Astrocyte (in vitro differentiated cells and primary cell): ENCODE measurements around the gene CDK2. TPM values are rescaled to one million over a fixed set of nuclear protein-coding genes. Genes with fewer than 3 reads are reported as not detected.

Experiments used
- DNase-seq: peaks from one replicate; pipeline ENCODE4 v3.0.0-alpha.2; 2010; ENCODE audit warnings: low read depth
- FAIRE-seq: peaks from 2 replicates; lab custom pipeline; 2011; peaks lifted over from hg19 to GRCh38; lab: Jason Lieb, UNC
- H2AFZ ChIP-seq: 2 replicates; pipeline ENCODE4 v1.6.0; 2012; ENCODE audit warnings: low read depth, low read length, inconsistent platforms
- H3K27ac ChIP-seq: 2 replicates; pipeline ENCODE4 v1.5.1; 2011; ENCODE audit warnings: low read depth, low read length, inconsistent platforms
- H3K27me3 ChIP-seq: 2 replicates; pipeline ENCODE4 v1.6.0; 2011; ENCODE audit warnings: low read length, inconsistent platforms; ENCODE audit not compliant: insufficient read depth
- H3K36me3 ChIP-seq: 2 replicates; pipeline ENCODE4 v1.5.1; 2011; ENCODE audit warnings: low read length, inconsistent platforms; ENCODE audit not compliant: insufficient read depth
- H3K4me1 ChIP-seq: 2 replicates; pipeline ENCODE4 v1.5.1; 2011; ENCODE audit warnings: low read length, inconsistent platforms; ENCODE audit not compliant: insufficient read depth
- H3K4me2 ChIP-seq: 2 replicates; pipeline ENCODE4 v1.6.0; 2012; ENCODE audit warnings: low read length, inconsistent platforms
- H3K4me3 ChIP-seq: 2 replicates; pipeline ENCODE4 v1.5.1; 2011; ENCODE audit warnings: low read depth, mild to moderate bottlenecking, low read length, inconsistent platforms; ENCODE audit not compliant: insufficient read depth
- H3K79me2 ChIP-seq: 2 replicates; pipeline ENCODE4 v1.6.0; 2012; ENCODE audit warnings: mild to moderate bottlenecking, low read length, inconsistent platforms; ENCODE audit not compliant: insufficient read depth
- H3K9ac ChIP-seq: 2 replicates; pipeline ENCODE4 v1.6.0; 2012; ENCODE audit warnings: mild to moderate bottlenecking, low read length, inconsistent platforms
- H3K9me3 ChIP-seq: 2 replicates; pipeline ENCODE4 v1.5.1; 2012; ENCODE audit warnings: low read depth, mild to moderate bottlenecking, low read length, inconsistent platforms; ENCODE audit not compliant: insufficient read depth
- H4K20me1 ChIP-seq: 2 replicates; pipeline ENCODE4 v1.6.0; 2012; ENCODE audit warnings: low read length, inconsistent platforms; ENCODE audit not compliant: insufficient read depth
- H3K27ac Mint-ChIP-seq: one replicate; pipeline ENCODE4 v1.8.0; 2021; ENCODE audit warnings: mild to moderate bottlenecking, mixed read lengths; ENCODE audit not compliant: unreplicated experiment
- H3K27me3 Mint-ChIP-seq: one replicate; pipeline ENCODE4 v1.8.0; 2021; ENCODE audit warnings: low read depth, mixed read lengths; ENCODE audit not compliant: unreplicated experiment
- H3K36me3 Mint-ChIP-seq: one replicate; pipeline ENCODE4 v1.8.0; 2021; ENCODE audit warnings: low read depth, mixed read lengths; ENCODE audit not compliant: unreplicated experiment
- H3K4me1 Mint-ChIP-seq: one replicate; pipeline ENCODE4 v1.8.0; 2021; ENCODE audit warnings: low read depth, mixed read lengths; ENCODE audit not compliant: unreplicated experiment
- H3K4me3 Mint-ChIP-seq: one replicate; pipeline ENCODE4 v1.8.0; 2021; ENCODE audit warnings: mild to moderate bottlenecking, moderate library complexity, mixed read lengths; ENCODE audit not compliant: unreplicated experiment
- H3K9me3 Mint-ChIP-seq: one replicate; pipeline ENCODE4 v1.8.0; 2021; ENCODE audit warnings: mild to moderate bottlenecking, mixed read lengths; ENCODE audit not compliant: unreplicated experiment
- EZH2 ChIP-seq: IDR thresholded peaks from 2 replicates; pipeline ENCODE4 v1.6.1; 2012; ENCODE audit warnings: mild to moderate bottlenecking, low read length, inconsistent platforms; ENCODE audit not compliant: insufficient read depth
- total RNA-seq: library from RNA; stranded (reverse); gene quantifications from 2 replicates; pipeline ENCODE4 v1.2.1, GENCODE V29; 2021
- TF ChIP-seq, protein P1 (sequence below): IDR thresholded peaks from 2 replicates; pipeline ENCODE4 v1.5.1; 2011; ENCODE audit warnings: low read depth, mild to moderate bottlenecking, inconsistent platforms, low read length, moderate library complexity; ENCODE audit not compliant: insufficient read depth

The CDK2 gene
- total RNA-seq, 1 donor from 2014 or later = 44.3 TPM

DNA sequence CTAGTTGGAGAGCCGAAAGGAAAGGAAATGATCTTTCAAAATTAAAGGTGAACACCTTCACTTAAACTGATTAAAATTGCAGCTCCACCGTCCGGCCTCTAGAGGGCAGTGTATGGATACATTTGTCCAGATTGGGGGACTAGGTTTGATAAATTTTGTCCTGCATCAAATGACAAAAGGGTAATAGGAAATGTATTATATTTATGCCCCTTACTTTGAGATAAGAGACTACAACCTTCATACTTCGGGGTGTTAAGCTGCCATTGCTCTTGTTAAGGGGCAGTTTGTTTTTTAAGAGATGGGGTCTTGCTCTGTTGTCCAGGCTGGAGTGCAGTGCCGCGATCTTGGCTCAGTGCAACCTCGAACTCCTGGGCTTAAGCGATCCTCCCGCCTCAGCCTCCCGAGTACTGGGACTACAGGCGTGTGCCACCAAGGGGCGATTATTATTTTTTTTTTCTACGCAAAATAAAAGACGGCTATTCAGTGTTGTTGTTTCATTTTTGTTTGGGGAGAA lies 29.6 kb downstream of the CDK2 start:
- Histone ChIP-seq H3K79me2 (peaks cover 6% of the 10 kb centered on the region), H3K27me3 (no peaks in the 10 kb centered on the region), H3K9me3 (no peaks in the 10 kb centered on the region), H3K4me2 (peak overlapping the region; percentile 93), H3K4me3 (peak overlapping the region; percentile 85), H3K9ac (peak overlapping the region; percentile 85), H4K20me1 (no peaks in the 10 kb centered on the region), H2AFZ (no peak overlapping the region), H3K36me3 (peaks cover 29% of the 10 kb centered on the region), H3K27ac (no peak overlapping the region), H3K4me1 (peaks cover 6% of the 10 kb centered on the region)
- DNase-seq = peak; percentile 18
- Mint-ChIP-seq H3K27me3 (no peaks in the 10 kb centered on the region), H3K36me3 (peaks cover 9% of the 10 kb centered on the region), H3K4me1 (no peaks in the 10 kb centered on the region), H3K4me3 (peak overlapping the region; percentile 94), H3K27ac (peak overlapping the region; percentile 62), H3K9me3 (no peaks in the 10 kb centered on the region)
- no peak for TF ChIP-seq EZH2
- TF ChIP-seq, protein P1, sequence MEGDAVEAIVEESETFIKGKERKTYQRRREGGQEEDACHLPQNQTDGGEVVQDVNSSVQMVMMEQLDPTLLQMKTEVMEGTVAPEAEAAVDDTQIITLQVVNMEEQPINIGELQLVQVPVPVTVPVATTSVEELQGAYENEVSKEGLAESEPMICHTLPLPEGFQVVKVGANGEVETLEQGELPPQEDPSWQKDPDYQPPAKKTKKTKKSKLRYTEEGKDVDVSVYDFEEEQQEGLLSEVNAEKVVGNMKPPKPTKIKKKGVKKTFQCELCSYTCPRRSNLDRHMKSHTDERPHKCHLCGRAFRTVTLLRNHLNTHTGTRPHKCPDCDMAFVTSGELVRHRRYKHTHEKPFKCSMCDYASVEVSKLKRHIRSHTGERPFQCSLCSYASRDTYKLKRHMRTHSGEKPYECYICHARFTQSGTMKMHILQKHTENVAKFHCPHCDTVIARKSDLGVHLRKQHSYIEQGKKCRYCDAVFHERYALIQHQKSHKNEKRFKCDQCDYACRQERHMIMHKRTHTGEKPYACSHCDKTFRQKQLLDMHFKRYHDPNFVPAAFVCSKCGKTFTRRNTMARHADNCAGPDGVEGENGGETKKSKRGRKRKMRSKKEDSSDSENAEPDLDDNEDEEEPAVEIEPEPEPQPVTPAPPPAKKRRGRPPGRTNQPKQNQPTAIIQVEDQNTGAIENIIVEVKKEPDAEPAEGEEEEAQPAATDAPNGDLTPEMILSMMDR = peak; percentile 94
- no peak for FAIRE-seq

DNA sequence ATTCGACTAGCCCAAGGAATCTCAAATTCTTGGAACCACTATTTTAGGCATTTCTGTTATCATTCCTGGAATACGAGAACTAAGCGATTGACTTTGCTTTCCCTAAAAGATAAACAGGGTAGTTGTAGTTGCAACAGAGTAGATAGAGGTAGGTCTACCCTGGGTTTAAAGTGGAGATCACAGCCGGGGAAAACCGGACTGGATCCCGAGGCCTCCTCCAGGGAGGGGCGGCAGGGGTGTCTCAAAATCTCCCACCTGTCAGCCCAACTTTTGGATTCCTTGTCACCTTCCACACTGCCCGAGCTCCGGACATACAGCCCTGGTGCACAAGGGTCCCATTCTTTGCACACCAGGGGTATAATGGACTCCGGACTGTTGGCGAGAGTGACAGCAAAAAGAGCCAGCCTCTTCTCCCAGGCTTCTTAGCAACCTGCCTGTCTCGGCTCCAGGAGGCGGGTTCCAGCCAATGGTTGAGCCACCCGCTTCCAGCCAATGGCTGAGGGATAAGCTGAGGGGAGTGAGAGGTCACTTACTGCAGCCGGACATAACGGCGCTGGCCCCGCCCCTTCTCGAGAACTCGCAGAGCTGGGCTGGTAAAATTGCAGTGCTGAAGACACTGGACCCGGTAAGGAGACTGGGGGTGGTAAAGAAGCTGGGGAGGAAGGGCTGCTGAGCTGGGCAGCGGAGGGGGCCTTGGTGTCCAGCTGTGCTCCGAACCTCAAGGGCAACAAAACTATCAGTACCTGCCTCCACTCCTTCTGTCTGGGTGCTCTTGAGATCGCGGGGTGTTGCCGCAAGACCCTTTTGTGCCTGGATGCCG lies 30.3 kb downstream of the CDK2 start, which contains the start of gene SUOX:
Gene SUOX (plus strand): TSS at position 562 of the 820 bp plus-strand sequence. CDS start 4,946 bp downstream, outside the sequence.
- Histone ChIP-seq H3K27me3 (no peaks in the 10 kb centered on the region), H3K4me1 (peaks cover 6% of the 10 kb centered on the region), H3K27ac (peak within 1 kb of the TSS; percentile 29), H3K4me3 (peak within 1 kb of the TSS; percentile 85), H4K20me1 (no peaks in the 10 kb centered on the region), H3K4me2 (peak within 1 kb of the TSS; percentile 93), H3K79me2 (peaks cover 6% of the 10 kb centered on the region), H3K36me3 (peaks cover 25% of the 10 kb centered on the region), H3K9ac (peak within 1 kb of the TSS; percentile 85), H2AFZ (peak within 1 kb of the TSS; percentile 76), H3K9me3 (no peaks in the 10 kb centered on the region)
- TF ChIP-seq, protein P1 = no peak
- no peak for TF ChIP-seq EZH2
- DNase-seq (peak; percentile 95), FAIRE-seq (peak; percentile 68)
- Mint-ChIP-seq H3K4me3 (peak within 1 kb of the TSS; percentile 94), H3K4me1 (no peaks in the 10 kb centered on the region), H3K9me3 (no peaks in the 10 kb centered on the region), H3K27ac (peak within 1 kb of the TSS; percentile 87), H3K27me3 (no peaks in the 10 kb centered on the region), H3K36me3 (peaks cover 7% of the 10 kb centered on the region)
